ENCODE data around the gene CRYBB2. TPM values are rescaled to one million over a fixed set of nuclear protein-coding genes. Genes with fewer than 3 reads are reported as not detected.
A peak's percentile ranks its signal among the peaks of the same experiment; 100 is the strongest.
"Not testable (repeated sequence)": the region's sequence is repeated elsewhere in the genome, so short reads cannot be mapped to it uniquely, and the experiment has no call there.

Gene CRYBB2
- total and polyA plus RNA-seq, 2 experiments from 2014 or later: not detected

DNA sequence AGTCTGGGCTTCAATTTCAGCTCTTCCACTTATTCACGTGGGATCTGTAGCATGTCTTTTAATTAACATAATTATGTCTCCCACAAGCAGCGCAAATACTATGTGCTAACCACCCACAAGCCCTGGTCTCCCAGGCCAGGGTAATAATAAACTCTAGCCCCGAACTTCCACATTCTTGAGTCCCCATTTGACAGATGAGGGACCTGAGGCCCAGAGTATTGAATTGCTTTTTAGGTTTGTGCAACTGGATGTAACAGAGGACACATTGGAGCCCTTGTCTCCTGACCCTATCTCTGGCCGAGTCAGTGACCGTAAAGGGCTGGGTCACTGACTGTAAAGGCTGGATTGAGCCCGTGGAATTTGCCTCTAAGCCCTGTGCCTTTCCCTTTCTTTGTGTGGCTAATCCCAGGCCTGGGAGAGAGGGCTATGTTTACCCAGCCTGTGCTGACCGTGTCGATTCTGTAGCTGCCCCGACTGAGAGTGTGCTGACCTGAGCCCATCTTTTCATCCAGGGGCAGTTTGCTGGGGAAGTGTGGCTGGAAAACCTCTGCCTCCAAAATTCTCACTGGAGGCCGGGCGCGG is 3.9 kb downstream of the CRYBB2 start:
- no peak for DNase-seq (ENCODE audit: low read depth in 1 of 2, low spot score in 1 of 2)
- Histone ChIP-seq H3K4me3 (no peak overlapping the region), H3K4me1 (ENCODE audit: low read depth) (no peaks in the 10 kb centered on the region), H3K36me3 (no peaks in the 10 kb centered on the region), H3K27me3 (peaks cover 23% of the 10 kb centered on the region), H3K9me3 (ENCODE audit: low read depth) (no peaks in the 10 kb centered on the region), H3K27ac (no peak overlapping the region)
- TF ChIP-seq, protein P1, sequence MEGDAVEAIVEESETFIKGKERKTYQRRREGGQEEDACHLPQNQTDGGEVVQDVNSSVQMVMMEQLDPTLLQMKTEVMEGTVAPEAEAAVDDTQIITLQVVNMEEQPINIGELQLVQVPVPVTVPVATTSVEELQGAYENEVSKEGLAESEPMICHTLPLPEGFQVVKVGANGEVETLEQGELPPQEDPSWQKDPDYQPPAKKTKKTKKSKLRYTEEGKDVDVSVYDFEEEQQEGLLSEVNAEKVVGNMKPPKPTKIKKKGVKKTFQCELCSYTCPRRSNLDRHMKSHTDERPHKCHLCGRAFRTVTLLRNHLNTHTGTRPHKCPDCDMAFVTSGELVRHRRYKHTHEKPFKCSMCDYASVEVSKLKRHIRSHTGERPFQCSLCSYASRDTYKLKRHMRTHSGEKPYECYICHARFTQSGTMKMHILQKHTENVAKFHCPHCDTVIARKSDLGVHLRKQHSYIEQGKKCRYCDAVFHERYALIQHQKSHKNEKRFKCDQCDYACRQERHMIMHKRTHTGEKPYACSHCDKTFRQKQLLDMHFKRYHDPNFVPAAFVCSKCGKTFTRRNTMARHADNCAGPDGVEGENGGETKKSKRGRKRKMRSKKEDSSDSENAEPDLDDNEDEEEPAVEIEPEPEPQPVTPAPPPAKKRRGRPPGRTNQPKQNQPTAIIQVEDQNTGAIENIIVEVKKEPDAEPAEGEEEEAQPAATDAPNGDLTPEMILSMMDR (IDR thresholded peaks at IDR 0.05; ENCODE audit: low read depth, low read length): no peak

- Histone ChIP-seq H3K36me3 (no peaks in the 10 kb centered on the region), H3K27me3 (no peaks in the 10 kb centered on the region), H3K4me1 (ENCODE audit: low read depth) (no peaks in the 10 kb centered on the region), H3K4me3 (no peak overlapping the region), H3K27ac (no peak overlapping the region), H3K9me3 (ENCODE audit: low read depth) (no peaks in the 10 kb centered on the region)
- no peak for DNase-seq (ENCODE audit: low read depth in 1 of 2, low spot score in 1 of 2)
- TF ChIP-seq, protein P1 (IDR thresholded peaks at IDR 0.05; ENCODE audit: low read depth, low read length): no peak
These were observed 9.4 kb downstream of the CRYBB2 start for GRCh38 chr22:25228822-25229221.

DNA sequence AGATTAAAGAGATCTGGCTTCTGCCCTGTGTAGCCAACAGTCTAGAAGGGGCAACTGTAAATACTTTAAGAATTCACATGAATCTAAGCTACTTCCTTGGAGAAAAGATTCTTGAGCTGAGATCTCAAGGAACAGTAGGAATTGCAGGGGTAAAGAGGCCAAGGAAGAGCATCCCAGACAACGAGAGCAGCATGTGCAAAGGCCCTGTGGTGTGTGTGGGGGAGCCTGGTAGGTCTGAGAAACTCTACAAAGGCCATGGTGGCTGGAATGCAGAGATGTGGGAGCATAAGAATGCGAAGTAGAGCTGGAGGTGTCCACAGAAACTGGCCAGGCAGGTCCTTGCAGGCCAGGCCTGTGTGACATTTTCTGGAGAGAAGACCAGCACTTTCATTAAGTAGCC is 11.3 kb downstream of the CRYBB2 start:
- DNase-seq (ENCODE audit: low read depth in 1 of 2, low spot score in 1 of 2); H3K27me3 ChIP-seq; H3K27ac ChIP-seq; H3K9me3 ChIP-seq (ENCODE audit: low read depth); H3K4me3 ChIP-seq; H3K36me3 ChIP-seq; H3K4me1 ChIP-seq (ENCODE audit: low read depth): not testable (repeated sequence)

- TF ChIP-seq, protein P1 (IDR thresholded peaks at IDR 0.05; ENCODE audit: low read depth, low read length): no peak
- Histone ChIP-seq H3K36me3 (no peaks in the 10 kb centered on the region), H3K9me3 (ENCODE audit: low read depth) (no peaks in the 10 kb centered on the region), H3K27me3 (no peaks in the 10 kb centered on the region), H3K27ac (no peak overlapping the region), H3K4me1 (ENCODE audit: low read depth) (no peaks in the 10 kb centered on the region), H3K4me3 (no peak overlapping the region)
- DNase-seq (ENCODE audit: low read depth in 1 of 2, low spot score in 1 of 2): peak in 1 of 2 donors; percentile 46
These were observed 12.9 kb downstream of the CRYBB2 start for GRCh38 chr22:25232301-25232700.

DNA sequence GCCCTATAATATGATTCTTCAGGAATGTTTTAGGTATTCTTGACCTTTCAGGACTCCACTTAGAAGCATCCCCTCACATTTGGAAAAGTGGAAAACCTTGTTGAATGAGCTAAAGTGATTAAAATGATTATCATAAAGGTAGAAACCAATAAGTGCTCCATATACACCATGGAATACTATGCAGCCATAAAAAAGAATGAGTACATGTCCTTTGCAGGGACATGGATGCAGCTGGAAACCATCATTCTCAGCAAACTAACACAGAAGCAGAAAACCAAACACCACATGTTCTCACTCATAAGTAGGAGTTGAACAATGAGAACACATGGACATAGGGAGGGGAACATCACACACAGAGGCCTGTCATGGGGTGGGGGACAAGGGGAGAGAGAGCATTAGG is 14.3 kb downstream of the CRYBB2 start:
- H3K4me3 ChIP-seq; DNase-seq (ENCODE audit: low read depth in 1 of 2, low spot score in 1 of 2); H3K4me1 ChIP-seq (ENCODE audit: low read depth); H3K27me3 ChIP-seq; H3K9me3 ChIP-seq (ENCODE audit: low read depth); H3K27ac ChIP-seq; H3K36me3 ChIP-seq: not testable (repeated sequence)

DNA sequence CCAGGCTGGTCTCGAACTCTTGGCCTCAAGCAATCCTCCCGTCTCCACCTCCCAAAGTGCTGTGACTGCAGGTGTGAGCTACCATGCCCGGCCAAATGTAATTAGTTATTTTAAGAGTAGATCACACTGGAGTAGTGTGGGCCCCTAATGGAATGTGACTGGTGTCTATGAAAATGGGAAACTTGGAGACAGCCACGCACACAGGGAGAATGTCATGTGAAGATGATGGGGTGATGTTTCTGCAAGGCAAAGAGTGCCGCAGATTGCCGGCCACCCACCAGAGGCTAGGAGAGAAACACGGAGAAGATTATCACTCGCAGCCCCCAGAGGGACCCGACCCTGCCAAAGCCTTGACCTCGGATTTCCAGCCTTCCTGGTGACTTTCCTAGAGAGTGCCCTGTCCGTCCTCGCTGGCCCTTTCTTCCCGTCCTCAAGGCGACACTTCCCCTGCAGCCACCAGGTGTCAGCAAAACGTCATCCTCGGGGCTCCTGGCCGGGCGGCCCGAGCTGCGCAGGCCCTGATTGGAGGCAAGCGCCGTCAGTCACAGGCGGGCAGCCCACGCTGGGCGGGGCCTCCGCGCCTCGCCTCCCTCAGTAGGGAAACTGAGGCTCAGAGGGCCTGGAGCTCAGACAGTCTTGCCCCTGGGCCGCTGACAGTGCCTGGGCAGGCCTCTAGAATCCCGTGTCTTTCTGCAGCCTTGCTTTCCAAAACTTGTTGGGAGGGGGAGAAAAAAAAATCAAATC is 16.3 kb downstream of the CRYBB2 start:
- Histone ChIP-seq H3K27me3 (no peaks in the 10 kb centered on the region), H3K9me3 (ENCODE audit: low read depth) (no peaks in the 10 kb centered on the region), H3K4me1 (ENCODE audit: low read depth) (no peaks in the 10 kb centered on the region), H3K4me3 (no peak overlapping the region), H3K27ac (no peak overlapping the region), H3K36me3 (no peaks in the 10 kb centered on the region)
- DNase-seq (ENCODE audit: low read depth in 1 of 2, low spot score in 1 of 2): peak; percentile 84 to 92
- TF ChIP-seq, protein P1 (IDR thresholded peaks at IDR 0.05; ENCODE audit: low read depth, low read length): peak; percentile 65
